ENCODE data around the gene RNF32. TPM values are rescaled to one million over a fixed set of nuclear protein-coding genes. Genes with fewer than 3 reads are reported as not detected.

Gene RNF32
- total RNA-seq, 2 donors from 2014 or later = not detected

- Histone ChIP-seq H3K36me3 (no peaks in the 10 kb centered on the region), H3K4me3 (no peak overlapping the region), H3K27ac (no peak overlapping the region), H3K4me1 (ENCODE audit: control insufficient read depth in 1 of 2, low read depth in 2 of 2) (no peaks in the 10 kb centered on the region), H3K9me3 (no peaks in the 10 kb centered on the region), H3K27me3 (replicated peaks; ENCODE audit: insufficient read depth) (no peaks in the 10 kb centered on the region)
- no peak for TF ChIP-seq CTCF (IDR thresholded peaks at IDR 0.05)
- ATAC-seq (ENCODE audit: insufficient number of reproducible peaks, low FRiP score, low read depth) = no peak
- no peak for DNase-seq (ENCODE audit: low spot score)
These were observed 37.6 kb upstream of the RNF32 start for GRCh38 chr7:156603011-156603410.

GRCh38 chr7:156603629-156604028 lies 36.9 kb upstream of the RNF32 start:
- Histone ChIP-seq H3K4me1 (ENCODE audit: control insufficient read depth in 1 of 2, low read depth in 2 of 2) (no peaks in the 10 kb centered on the region), H3K4me3 (no peak overlapping the region), H3K9me3 (no peaks in the 10 kb centered on the region), H3K36me3 (no peaks in the 10 kb centered on the region), H3K27me3 (replicated peaks; ENCODE audit: insufficient read depth) (no peaks in the 10 kb centered on the region), H3K27ac (no peak overlapping the region)
- no peak for DNase-seq (ENCODE audit: low spot score)
- no peak for TF ChIP-seq CTCF (IDR thresholded peaks at IDR 0.05)
- no peak for ATAC-seq (ENCODE audit: insufficient number of reproducible peaks, low FRiP score, low read depth)

GRCh38 chr7:156604311-156604710 lies 36.3 kb upstream of the RNF32 start:
- no peak for TF ChIP-seq CTCF (IDR thresholded peaks at IDR 0.05)
- Histone ChIP-seq H3K27ac (no peak overlapping the region), H3K4me1 (ENCODE audit: control insufficient read depth in 1 of 2, low read depth in 2 of 2) (no peaks in the 10 kb centered on the region), H3K36me3 (no peaks in the 10 kb centered on the region), H3K27me3 (replicated peaks; ENCODE audit: insufficient read depth) (no peaks in the 10 kb centered on the region), H3K4me3 (no peak overlapping the region), H3K9me3 (no peaks in the 10 kb centered on the region)
- ATAC-seq (ENCODE audit: insufficient number of reproducible peaks, low FRiP score, low read depth) (no peak), DNase-seq (ENCODE audit: low spot score) (no peak)

GRCh38 chr7:156604836-156605695 lies 35.5 kb upstream of the RNF32 start:
- ATAC-seq (ENCODE audit: insufficient number of reproducible peaks, low FRiP score, low read depth) = no peak
- Histone ChIP-seq H3K36me3 (no peaks in the 10 kb centered on the region), H3K27ac (no peak overlapping the region), H3K4me1 (ENCODE audit: control insufficient read depth in 1 of 2, low read depth in 2 of 2) (no peaks in the 10 kb centered on the region), H3K27me3 (replicated peaks; ENCODE audit: insufficient read depth) (no peaks in the 10 kb centered on the region), H3K4me3 (no peak overlapping the region), H3K9me3 (no peaks in the 10 kb centered on the region)
- no peak for DNase-seq (ENCODE audit: low spot score)
- TF ChIP-seq CTCF (IDR thresholded peaks at IDR 0.05) = no peak

- TF ChIP-seq CTCF (IDR thresholded peaks at IDR 0.05) = no peak
- H3K9me3 ChIP-seq = no peaks in the 10 kb centered on the region
- H3K4me3 ChIP-seq = no peak overlapping the region
- no peaks in the 10 kb centered on the region for H3K27me3 ChIP-seq (replicated peaks; ENCODE audit: insufficient read depth)
- H3K4me1 ChIP-seq (ENCODE audit: control insufficient read depth in 1 of 2, low read depth in 2 of 2) = no peaks in the 10 kb centered on the region
- no peak overlapping the region for H3K27ac ChIP-seq
- no peaks in the 10 kb centered on the region for H3K36me3 ChIP-seq
- DNase-seq (ENCODE audit: low spot score) = no peak
- ATAC-seq (ENCODE audit: insufficient number of reproducible peaks, low FRiP score, low read depth) = no peak
These were observed 34.4 kb upstream of the RNF32 start for GRCh38 chr7:156606135-156606534.
